NCI-H748 (cell line): ENCODE results near the gene CRIP2.

ENCODE experiments used
- DNase-seq: peaks from one replicate; lab custom pipeline; 2025; ENCODE audit not compliant: unreplicated experiment; lab: John Stamatoyannopoulos, UW

CRIP2 gene

DNA sequence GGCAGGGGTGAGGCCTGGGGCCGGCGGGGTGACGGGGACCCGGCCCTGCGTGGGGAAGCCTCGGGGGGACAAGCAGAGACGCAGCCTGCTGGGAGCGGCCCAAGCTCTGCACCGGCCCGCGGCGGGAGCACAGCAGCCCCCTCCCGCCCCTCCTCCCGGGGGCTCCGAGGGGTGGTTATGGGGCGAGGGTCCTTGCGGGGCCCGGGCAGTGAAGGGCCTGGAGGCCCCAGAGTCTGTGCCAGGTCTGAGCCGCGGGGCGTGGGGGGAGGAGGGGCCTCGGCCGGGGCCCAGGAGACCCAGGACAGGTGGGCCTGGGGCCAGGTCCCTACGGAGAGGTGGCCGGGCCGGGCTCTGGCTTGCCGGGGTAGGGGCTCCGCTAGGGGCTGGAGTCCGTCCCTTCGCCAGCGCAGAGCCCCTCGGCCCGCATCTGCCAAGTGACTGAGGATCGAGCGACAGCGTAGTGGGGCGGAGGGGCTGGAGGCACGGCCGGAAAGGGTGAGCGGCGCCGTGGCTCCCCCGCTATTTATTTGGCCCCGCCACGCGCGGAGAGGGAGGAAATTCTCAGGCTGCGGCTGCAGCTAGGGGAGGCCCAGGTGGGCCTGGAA is 52.3 kb downstream of the CRIP2 start:
- DNase-seq, result peak; percentile 57

DNA sequence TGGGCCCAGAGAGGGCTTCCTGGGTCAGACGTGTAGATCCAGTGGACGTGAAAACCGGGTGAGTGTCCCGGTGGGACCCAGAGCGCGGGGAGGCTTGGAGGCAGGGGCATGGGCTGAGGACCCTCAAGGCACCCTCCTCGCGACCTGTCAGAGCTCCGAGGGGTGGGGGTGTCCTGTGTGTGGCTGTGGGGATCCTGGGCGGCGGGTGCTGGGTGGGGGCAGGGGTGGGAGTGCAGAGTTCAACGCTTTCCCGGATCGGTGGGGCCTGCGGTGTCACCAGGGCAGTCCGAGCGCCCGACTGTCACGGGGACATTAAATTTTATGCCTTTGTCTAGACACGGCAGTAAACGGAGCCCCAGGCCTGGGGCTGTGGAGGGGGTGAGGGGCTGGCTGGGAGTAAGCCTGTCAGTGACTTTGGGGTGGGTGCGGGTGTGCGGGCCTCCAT is 52.8 kb downstream of the CRIP2 start:
- no peak for DNase-seq

DNA sequence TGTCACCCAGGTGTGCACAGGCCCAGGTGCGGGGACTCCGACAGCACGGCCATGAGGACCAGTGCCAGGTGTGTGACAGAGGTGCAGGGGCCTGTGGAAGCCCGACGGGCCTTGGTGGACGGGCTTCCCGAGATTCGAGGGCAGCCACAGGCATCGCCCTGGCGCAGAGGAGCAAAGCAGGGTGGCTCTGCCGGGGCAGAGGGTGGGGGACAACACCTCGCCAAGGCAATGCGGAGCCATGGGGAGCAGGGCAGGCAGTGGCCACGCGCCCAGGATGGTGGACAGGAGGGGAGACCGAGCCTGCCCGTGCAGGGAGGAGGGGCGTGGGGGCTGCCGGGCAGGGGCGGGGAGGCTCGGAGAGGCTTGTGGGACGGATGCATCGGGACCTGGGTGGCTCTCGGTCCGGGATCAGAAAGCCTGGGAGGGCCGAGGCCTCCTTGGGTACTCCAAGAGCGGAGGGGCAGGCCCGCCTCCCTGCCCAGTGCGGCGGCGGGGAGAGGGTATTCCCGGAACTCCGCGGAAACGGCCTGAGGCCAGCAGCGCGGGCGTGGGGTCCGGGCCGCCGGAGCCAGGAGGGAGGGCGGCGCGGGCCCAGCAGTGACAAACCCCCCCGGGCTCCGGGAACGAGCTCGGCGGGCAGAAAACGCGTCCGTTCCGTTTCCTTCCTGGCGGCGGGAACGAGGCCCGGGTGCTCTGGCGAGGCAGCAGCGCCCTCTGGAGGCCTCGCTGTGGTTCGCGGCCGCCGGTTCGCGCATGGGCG is 53.4 kb downstream of the CRIP2 start:
- DNase-seq, result peak; percentile 80

DNA sequence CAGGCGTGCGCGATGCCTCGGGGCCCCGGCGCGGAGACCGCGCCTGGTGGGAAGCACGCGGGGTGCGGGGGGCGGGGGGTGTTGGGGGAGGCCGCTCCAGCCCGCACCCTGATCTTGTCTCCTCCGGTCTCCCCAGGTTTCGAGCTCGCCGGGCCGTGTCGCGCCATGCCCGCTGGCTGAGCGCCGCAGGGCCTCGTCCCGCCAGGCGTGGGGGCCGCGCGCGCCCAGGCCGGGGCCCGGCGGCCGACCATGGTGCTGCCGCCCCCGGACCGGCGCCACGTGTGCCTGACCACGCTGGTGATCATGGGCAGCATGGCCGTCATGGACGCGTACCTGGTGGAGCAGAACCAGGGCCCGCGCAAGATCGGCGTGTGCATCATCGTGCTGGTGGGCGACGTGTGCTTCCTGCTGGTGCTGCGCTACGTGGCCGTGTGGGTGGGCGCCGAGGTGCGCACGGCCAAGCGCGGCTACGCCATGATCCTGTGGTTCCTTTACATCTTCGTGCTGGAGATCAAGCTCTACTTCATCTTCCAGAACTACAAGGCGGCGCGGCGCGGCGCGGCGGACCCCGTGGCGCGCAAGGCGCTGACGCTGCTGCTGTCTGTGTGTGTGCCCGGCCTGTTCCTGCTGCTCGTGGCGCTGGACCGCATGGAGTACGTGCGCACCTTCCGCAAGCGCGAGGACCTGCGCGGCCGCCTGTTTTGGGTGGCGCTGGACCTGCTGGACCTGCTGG is 54.1 kb downstream of the CRIP2 start:
- DNase-seq, result no peak

DNA sequence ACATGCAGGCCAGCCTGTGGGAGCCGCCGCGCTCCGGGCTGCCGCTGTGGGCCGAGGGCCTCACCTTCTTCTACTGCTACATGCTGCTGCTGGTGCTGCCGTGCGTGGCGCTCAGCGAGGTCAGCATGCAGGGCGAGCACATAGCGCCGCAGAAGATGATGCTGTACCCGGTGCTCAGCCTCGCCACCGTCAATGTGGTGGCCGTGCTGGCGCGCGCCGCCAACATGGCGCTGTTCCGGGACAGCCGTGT is 54.6 kb downstream of the CRIP2 start:
- no peak for DNase-seq
